Keratinocyte (primary cell): ENCODE data around the gene BANK1. TPM values are rescaled to one million over a fixed set of nuclear protein-coding genes. Genes with fewer than 3 reads are reported as not detected.

Experiments
- DNase-seq: peaks from one replicate; pipeline ENCODE4 v3.0.0-alpha.2; 2011; ENCODE audit warnings: low read depth, missing footprints, low spot score
- FAIRE-seq: peaks from 2 replicates; lab custom pipeline; 2011; peaks lifted over from hg19 to GRCh38; lab: Jason Lieb, UNC
- H2AFZ ChIP-seq: 2 replicates; pipeline ENCODE4 v1.6.0; 2012; ENCODE audit warnings: low read length, control low read depth, inconsistent platforms; ENCODE audit not compliant: control insufficient read depth
- H3K27ac ChIP-seq: 2 replicates; pipeline ENCODE4 v1.5.1; 2011; ENCODE audit warnings: low read length; ENCODE audit not compliant: control insufficient read depth, insufficient read depth
- H3K27me3 ChIP-seq: 3 replicates; pipeline ENCODE4 v1.6.0; 2011; ENCODE audit warnings: low read length; ENCODE audit not compliant: control insufficient read depth, insufficient read depth; ENCODE audit errors: extremely low read depth
- H3K36me3 ChIP-seq, 2 experiments: 2 replicates in 1 of 2; 3 replicates in 1 of 2; pipeline ENCODE4 v1.5.1; 2011; ENCODE audit warnings: low read length in 2 of 2, mild to moderate bottlenecking in 1 of 2; ENCODE audit not compliant: control insufficient read depth in 2 of 2, insufficient read depth in 2 of 2; ENCODE audit errors: extremely low read depth in 1 of 2
- H3K4me1 ChIP-seq: 3 replicates; pipeline ENCODE4 v1.5.1; 2011; ENCODE audit warnings: low read length; ENCODE audit not compliant: control insufficient read depth, insufficient read depth; ENCODE audit errors: extremely low read depth
- H3K4me2 ChIP-seq: 3 replicates; pipeline ENCODE4 v1.6.0; 2011; ENCODE audit warnings: low read depth, low read length; ENCODE audit not compliant: control insufficient read depth, insufficient read depth; ENCODE audit errors: extremely low read depth
- H3K4me3 ChIP-seq, 3 experiments: fragments of 200-600 bp in 1 of 3; sonication (generic) in 1 of 3; 2 replicates in 2 of 3; 3 replicates in 1 of 3; pipeline ENCODE4 v1.5.1; 2011 to 2016; ENCODE audit warnings: low read length in 3 of 3, mild to moderate bottlenecking in 3 of 3, control low read depth in 2 of 3, inconsistent platforms in 1 of 3, low read depth in 1 of 3, mixed read lengths in 1 of 3, mixed run types in 1 of 3, moderate library complexity in 1 of 3; ENCODE audit not compliant: control insufficient read depth in 2 of 3, insufficient read depth in 2 of 3; ENCODE audit errors: extremely low read depth in 1 of 3
- H3K79me2 ChIP-seq: 2 replicates; pipeline ENCODE4 v1.6.0; 2012; ENCODE audit warnings: low read length; ENCODE audit not compliant: control insufficient read depth, insufficient read depth
- H3K9ac ChIP-seq: 3 replicates; pipeline ENCODE4 v1.6.0; 2011; ENCODE audit warnings: low read length; ENCODE audit not compliant: control insufficient read depth, insufficient read depth; ENCODE audit errors: extremely low read depth
- H3K9me1 ChIP-seq: 3 replicates; pipeline ENCODE4 v1.6.0; 2011; ENCODE audit warnings: low read length; ENCODE audit not compliant: control insufficient read depth, insufficient read depth; ENCODE audit errors: extremely low read depth
- H3K9me3 ChIP-seq: 2 replicates; pipeline ENCODE4 v1.5.1; 2012; ENCODE audit warnings: low read depth, low read length; ENCODE audit not compliant: control insufficient read depth
- H4K20me1 ChIP-seq: 3 replicates; pipeline ENCODE4 v1.6.0; 2011; ENCODE audit warnings: low read length; ENCODE audit not compliant: control insufficient read depth, insufficient read depth; ENCODE audit errors: extremely low read depth
- EZH2 ChIP-seq: IDR thresholded peaks from one replicate; pipeline ENCODE4 v1.6.1; 2012; ENCODE audit warnings: inconsistent platforms, mild to moderate bottlenecking, low read length, moderate library complexity
- dilution Hi-C: fragments of 300-500 bp; cut with MboI; formaldehyde crosslinking; loops from one replicate; pipeline ENCODE4 v1.7.0; 2020; ENCODE audit warnings: low sequenced_read_pairs; ENCODE audit not compliant: extremely low pct_ligation_motif_present
- polyA plus RNA-seq, 5 experiments: library from polyadenylated mRNA; depleted of rRNA in 3 of 5; stranded (reverse) in 3 of 5; stranded (forward) in 1 of 5; unstranded in 1 of 5; fragments of >200 nt; gene quantifications; 1 replicate in 1 of 5; 2 replicates in 3 of 5; 3 replicates in 1 of 5; pipeline versions ENCODE4 v1.2.1 to v1.2.3, GENCODE V29; 2011 to 2012; ENCODE audit warnings: missing spikeins in 2 of 5, low read depth in 1 of 5, low replicate concordance in 1 of 5
- TF ChIP-seq, protein P1 (sequence below), 3 experiments: IDR thresholded peaks in 1 of 3; conservative IDR thresholded peaks in 1 of 3; optimal IDR thresholded peaks in 1 of 3; 2 replicates in 2 of 3; 3 replicates in 1 of 3; pipeline versions ENCODE3 to v1.5.1; 2011; ENCODE audit warnings: low read length in 3 of 3, mild to moderate bottlenecking in 3 of 3, moderate library complexity in 2 of 3, control low read depth in 1 of 3, inconsistent platforms in 1 of 3; ENCODE audit not compliant: insufficient read depth in 2 of 3; ENCODE audit errors: extremely low read depth in 1 of 3

Gene BANK1
- polyA plus RNA-seq, 1 donor (not counting 4 experiments of a cell fraction or from before 2014, with no cell fraction given) = 0.25 TPM

DNA sequence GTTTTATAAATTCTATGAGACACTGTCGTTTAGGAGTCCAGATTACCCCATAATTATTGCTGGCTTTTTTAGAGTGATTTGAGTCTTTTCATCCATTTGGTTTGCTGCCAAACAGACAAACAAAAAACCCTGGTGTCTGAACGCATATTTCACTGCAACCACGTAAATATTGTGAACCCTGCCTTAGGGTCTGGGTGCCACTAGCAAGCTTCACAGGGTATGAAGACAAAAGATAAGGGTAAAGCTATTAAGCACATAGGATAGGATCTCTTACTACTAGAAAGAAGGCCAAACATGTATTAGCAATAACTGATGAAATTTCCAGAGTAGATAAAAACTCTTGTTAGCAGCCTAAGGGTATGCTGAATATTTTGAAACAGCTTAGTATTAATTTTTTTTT lies 143.3 kb downstream of the BANK1 start:
- Histone ChIP-seq H3K79me2 (no peaks in the 10 kb centered on the region), H3K27ac (no peak overlapping the region), H3K36me3 (no peaks in the 10 kb centered on the region), H3K4me1 (no peaks in the 10 kb centered on the region), H3K9ac (no peak overlapping the region), H4K20me1 (no peaks in the 10 kb centered on the region), H3K9me1 (no peaks in the 10 kb centered on the region), H3K27me3 (no peaks in the 10 kb centered on the region), H2AFZ (no peak overlapping the region), H3K9me3 (no peaks in the 10 kb centered on the region), H3K4me3 (no peak overlapping the region), H3K4me2 (no peak overlapping the region)
- FAIRE-seq (no peak), DNase-seq (no peak)
- dilution Hi-C loops = no loop called here
- TF ChIP-seq, protein P1, sequence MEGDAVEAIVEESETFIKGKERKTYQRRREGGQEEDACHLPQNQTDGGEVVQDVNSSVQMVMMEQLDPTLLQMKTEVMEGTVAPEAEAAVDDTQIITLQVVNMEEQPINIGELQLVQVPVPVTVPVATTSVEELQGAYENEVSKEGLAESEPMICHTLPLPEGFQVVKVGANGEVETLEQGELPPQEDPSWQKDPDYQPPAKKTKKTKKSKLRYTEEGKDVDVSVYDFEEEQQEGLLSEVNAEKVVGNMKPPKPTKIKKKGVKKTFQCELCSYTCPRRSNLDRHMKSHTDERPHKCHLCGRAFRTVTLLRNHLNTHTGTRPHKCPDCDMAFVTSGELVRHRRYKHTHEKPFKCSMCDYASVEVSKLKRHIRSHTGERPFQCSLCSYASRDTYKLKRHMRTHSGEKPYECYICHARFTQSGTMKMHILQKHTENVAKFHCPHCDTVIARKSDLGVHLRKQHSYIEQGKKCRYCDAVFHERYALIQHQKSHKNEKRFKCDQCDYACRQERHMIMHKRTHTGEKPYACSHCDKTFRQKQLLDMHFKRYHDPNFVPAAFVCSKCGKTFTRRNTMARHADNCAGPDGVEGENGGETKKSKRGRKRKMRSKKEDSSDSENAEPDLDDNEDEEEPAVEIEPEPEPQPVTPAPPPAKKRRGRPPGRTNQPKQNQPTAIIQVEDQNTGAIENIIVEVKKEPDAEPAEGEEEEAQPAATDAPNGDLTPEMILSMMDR (optimal IDR thresholded peaks at IDR 0.05 in 1 of 3, IDR thresholded peaks at IDR 0.05 in 1 of 3, conservative IDR thresholded peaks at IDR 0.05 in 1 of 3; ENCODE audit: extremely low read depth in 1 of 3, insufficient read depth in 2 of 3, low read length in 3 of 3) = no peak
- no peak for TF ChIP-seq EZH2

DNA sequence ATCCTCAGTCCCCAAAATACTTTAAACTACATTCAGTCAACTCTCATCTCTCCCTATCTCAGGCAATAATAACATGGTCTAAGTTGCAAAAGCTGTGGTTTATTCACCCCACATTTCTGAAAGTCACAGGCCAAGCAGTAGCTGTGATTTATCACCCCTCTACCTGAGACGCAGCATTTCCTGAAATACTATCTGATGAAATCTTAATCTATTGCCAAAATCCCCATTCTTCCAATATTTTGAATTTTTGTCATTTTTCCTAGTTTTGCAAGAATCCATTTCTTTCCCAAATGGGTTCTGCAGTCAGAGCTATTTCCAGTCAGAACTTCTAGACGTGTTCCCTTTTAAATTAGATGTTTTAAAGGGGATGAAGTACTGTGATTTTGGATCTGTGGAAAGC lies 148.3 kb downstream of the BANK1 start:
- DNase-seq (no peak), FAIRE-seq (no peak)
- Histone ChIP-seq H3K9me1 (no peaks in the 10 kb centered on the region), H3K9me3 (no peaks in the 10 kb centered on the region), H3K4me1 (no peaks in the 10 kb centered on the region), H3K27ac (no peak overlapping the region), H3K27me3 (no peaks in the 10 kb centered on the region), H2AFZ (no peak overlapping the region), H3K4me2 (no peak overlapping the region), H3K4me3 (no peak overlapping the region), H3K36me3 (no peaks in the 10 kb centered on the region), H3K79me2 (no peaks in the 10 kb centered on the region), H3K9ac (no peak overlapping the region), H4K20me1 (no peaks in the 10 kb centered on the region)
- dilution Hi-C loops = no loop called here
- TF ChIP-seq, protein P1 (optimal IDR thresholded peaks at IDR 0.05 in 1 of 3, IDR thresholded peaks at IDR 0.05 in 1 of 3, conservative IDR thresholded peaks at IDR 0.05 in 1 of 3; ENCODE audit: extremely low read depth in 1 of 3, insufficient read depth in 2 of 3, low read length in 3 of 3) = no peak
- TF ChIP-seq EZH2 = no peak
